DOHH2 (cell line): ENCODE measurements around the gene LRRC8E.

Experiments
- H3F3A ChIP-seq: fragments of 200-600 bp; sonication (generic), shearing (Covaris generic); 2 replicates; pipeline ENCODE4 v1.6.0; 2016; ENCODE audit warnings: antibody characterized with exemption, mild to moderate bottlenecking; ENCODE audit not compliant: control insufficient read depth, insufficient read depth
- H3K27ac ChIP-seq: fragments of 200-600 bp; sonication (generic); 2 replicates; pipeline ENCODE4 v1.5.1; 2014; ENCODE audit warnings: low read depth, mild to moderate bottlenecking, low read length, moderate library complexity
- H3K27me3 ChIP-seq: fragments of 200-600 bp; sonication (generic); 2 replicates; pipeline ENCODE4 v1.6.1; 2014; ENCODE audit warnings: mild to moderate bottlenecking, low read length, mixed read lengths; ENCODE audit not compliant: control insufficient read depth
- H3K36me3 ChIP-seq: fragments of 200-600 bp; sonication (generic); 2 replicates; pipeline ENCODE4 v1.6.1; 2014; ENCODE audit warnings: mild to moderate bottlenecking, low read length, moderate library complexity, mixed read lengths; ENCODE audit not compliant: control insufficient read depth
- H3K4me1 ChIP-seq: fragments of 200-600 bp; sonication (generic); 2 replicates; pipeline ENCODE4 v1.6.1; 2014; ENCODE audit warnings: mild to moderate bottlenecking, low read length, mixed read lengths; ENCODE audit not compliant: control insufficient read depth
- H3K4me2 ChIP-seq: fragments of 200-600 bp; sonication (generic); 2 replicates; pipeline ENCODE4 v1.6.0; 2014; ENCODE audit warnings: mild to moderate bottlenecking, low read length, moderate library complexity
- H3K4me3 ChIP-seq: fragments of 200-600 bp; sonication (generic); 2 replicates; pipeline ENCODE4 v1.5.1; 2014; ENCODE audit warnings: mild to moderate bottlenecking, low read length, mixed read lengths
- H3K79me2 ChIP-seq: fragments of 200-600 bp; sonication (generic); 2 replicates; pipeline ENCODE4 v1.6.1; 2014; ENCODE audit warnings: mild to moderate bottlenecking, low read length, mixed read lengths; ENCODE audit not compliant: control insufficient read depth
- H3K9me2 ChIP-seq: fragments of 200-600 bp; sonication (generic); replicated peaks from 2 replicates; pipeline ENCODE4 v1.6.1; 2014; ENCODE audit warnings: mild to moderate bottlenecking, low read length, mixed read lengths; ENCODE audit not compliant: control insufficient read depth
- H3K9me3 ChIP-seq: fragments of 200-600 bp; sonication (generic); 2 replicates; pipeline ENCODE4 v1.6.1; 2014; ENCODE audit warnings: antibody characterized with exemption, low read length, mixed read lengths; ENCODE audit not compliant: control insufficient read depth, insufficient read depth
- H4K20me1 ChIP-seq: fragments of 200-600 bp; sonication (generic); 2 replicates; pipeline ENCODE4 v1.6.0; 2014; ENCODE audit warnings: low read depth, mild to moderate bottlenecking, antibody characterized with exemption, low read length, moderate library complexity; ENCODE audit not compliant: control insufficient read depth, insufficient read depth
- CTCF ChIP-seq: fragments of 200-600 bp; sonication (generic); IDR thresholded peaks from one replicate; pipeline ENCODE4 v1.5.1; 2014; ENCODE audit warnings: antibody characterized with exemption, mild to moderate bottlenecking, low read depth, low read length; ENCODE audit not compliant: poor library complexity, severe bottlenecking
- EZH2phosphoT487 ChIP-seq: fragments of 200-600 bp; sonication (generic); IDR thresholded peaks from 2 replicates; pipeline ENCODE4 v1.6.1; 2017; ENCODE audit warnings: borderline replicate concordance, mild to moderate bottlenecking, antibody characterized with exemption, low read length, moderate library complexity, mixed read lengths

LRRC8E gene

GRCh38 chr19:7841751-7842660 is 46.3 kb upstream of the LRRC8E start:
- no peak overlapping the region for H3K4me3 ChIP-seq
- no peak overlapping the region for H3K27ac ChIP-seq
- no peaks in the 10 kb centered on the region for H3K79me2 ChIP-seq
- peaks cover 18% of the 10 kb centered on the region for H3K9me3 ChIP-seq
- no peaks in the 10 kb centered on the region for H3K4me1 ChIP-seq
- no peak for TF ChIP-seq CTCF
- TF ChIP-seq EZH2phosphoT487: no peak
- no peaks in the 10 kb centered on the region for H3K9me2 ChIP-seq
- no peaks in the 10 kb centered on the region for H3K27me3 ChIP-seq
- H3K4me2 ChIP-seq: no peak overlapping the region
- no peaks in the 10 kb centered on the region for H3F3A ChIP-seq
- H4K20me1 ChIP-seq: no peaks in the 10 kb centered on the region
- H3K36me3 ChIP-seq: no peaks in the 10 kb centered on the region

DNA sequence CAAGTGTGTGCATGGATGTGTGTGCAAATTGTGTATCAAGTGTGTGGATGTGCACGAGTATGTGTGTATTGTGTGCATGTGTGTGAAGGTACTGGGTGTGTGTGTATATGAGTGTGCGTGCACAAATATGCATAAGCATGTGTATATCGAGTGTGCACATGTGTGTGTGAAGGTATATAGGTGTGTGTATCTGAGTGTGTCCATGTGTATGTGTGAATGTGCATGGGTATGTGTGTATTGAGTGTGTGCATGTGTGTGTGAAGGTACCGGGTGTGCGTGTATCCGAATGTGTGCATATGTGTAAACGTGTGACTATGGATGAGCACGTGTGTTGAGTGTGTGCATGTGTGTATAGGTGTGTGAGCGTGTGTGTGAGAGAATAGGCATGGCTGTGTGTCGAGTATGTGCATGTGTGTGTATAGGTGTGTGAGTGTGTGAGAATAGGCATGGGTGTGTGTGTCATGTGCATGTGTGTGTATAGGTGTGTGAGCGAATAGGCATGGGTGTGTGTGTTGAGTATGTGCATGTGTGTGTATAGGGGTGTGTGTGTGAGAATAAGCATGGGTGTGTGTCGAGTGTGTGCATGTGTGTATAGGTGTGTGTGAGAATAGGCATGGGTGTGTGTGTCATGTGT is 45.5 kb upstream of the LRRC8E start:
- Histone ChIP-seq H3K4me3 (no peak overlapping the region), H3K36me3 (no peaks in the 10 kb centered on the region), H4K20me1 (no peaks in the 10 kb centered on the region), H3K9me2 (no peaks in the 10 kb centered on the region), H3K4me1 (no peaks in the 10 kb centered on the region), H3K27ac (no peak overlapping the region), H3K9me3 (peaks cover 18% of the 10 kb centered on the region), H3K27me3 (no peaks in the 10 kb centered on the region), H3K4me2 (no peak overlapping the region), H3K79me2 (no peaks in the 10 kb centered on the region), H3F3A (no peaks in the 10 kb centered on the region)
- TF ChIP-seq EZH2phosphoT487 (no peak), CTCF (no peak)

- Histone ChIP-seq H3K4me1 (no peaks in the 10 kb centered on the region), H3K4me3 (no peak overlapping the region), H4K20me1 (no peaks in the 10 kb centered on the region)
Observed at GRCh38 chr19:7843521-7843920, 44.8 kb upstream of the LRRC8E start.

More at GRCh38 chr19:7843521-7843920, 44.8 kb upstream of the LRRC8E start:
- H3K27me3 ChIP-seq: no peaks in the 10 kb centered on the region
- H3K9me2 ChIP-seq: no peaks in the 10 kb centered on the region
- TF ChIP-seq EZH2phosphoT487 (no peak), CTCF (no peak)
- H3K79me2 ChIP-seq: no peaks in the 10 kb centered on the region
- no peaks in the 10 kb centered on the region for H3F3A ChIP-seq
- H3K9me3 ChIP-seq: peaks cover 18% of the 10 kb centered on the region
- H3K4me2 ChIP-seq: no peak overlapping the region
- no peaks in the 10 kb centered on the region for H3K36me3 ChIP-seq
- no peak overlapping the region for H3K27ac ChIP-seq
